GM21528 (cell line): ENCODE data around the gene ABCB7.
"Not testable (repeated sequence)": the region's sequence is repeated elsewhere in the genome, so short reads cannot be mapped to it uniquely, and the experiment has no call there.

Experiments used
- ATAC-seq: cut with Tn5 transposase; IDR thresholded peaks from one replicate; pipeline ENCODE4 v1.9.1; 2021; ENCODE audit warnings: mild to moderate bottlenecking, moderate library complexity; ENCODE audit not compliant: unreplicated experiment, low FRiP score

The ABCB7 gene

GRCh38 chrX:75155827-75156525, at the start of gene ABCB7:
ABCB7 (minus strand) TSS chrX:75156283; CDS start chrX:75156272, 11 bp downstream.
- peak; percentile 96 for ATAC-seq

- ATAC-seq: not testable (repeated sequence)
These were observed 32.5 kb upstream of the ABCB7 start for GRCh38 chrX:75188415-75189206.

- no peak for ATAC-seq
These were observed 25.6 kb upstream of the ABCB7 start for GRCh38 chrX:75181721-75182120.

GRCh38 chrX:75179536-75180293, 23.6 kb upstream of the ABCB7 start:
- not testable (repeated sequence) for ATAC-seq

GRCh38 chrX:75172257-75172890, 16.3 kb upstream of the ABCB7 start:
- ATAC-seq: not testable (repeated sequence)

GRCh38 chrX:75158054-75158453, 2.0 kb upstream of the ABCB7 start:
- no peak for ATAC-seq

- no peak for ATAC-seq
These were observed 455 bp upstream of the ABCB7 start for GRCh38 chrX:75156531-75156945.

- peak; percentile 52 for ATAC-seq
These were observed 646 bp downstream of the ABCB7 start for GRCh38 chrX:75155447-75155826.

- ATAC-seq: no peak
These were observed 1.2 kb downstream of the ABCB7 start for GRCh38 chrX:75154871-75155270.

GRCh38 chrX:75151827-75152592, 4.1 kb downstream of the ABCB7 start:
- ATAC-seq: no peak

- no peak for ATAC-seq
These were observed 6.4 kb downstream of the ABCB7 start for GRCh38 chrX:75149654-75150053.

GRCh38 chrX:75132672-75133071, 23.4 kb downstream of the ABCB7 start:
- no peak for ATAC-seq

- ATAC-seq: no peak
These were observed 24.0 kb downstream of the ABCB7 start for GRCh38 chrX:75131973-75132627.

- not testable (repeated sequence) for ATAC-seq
These were observed 27.0 kb downstream of the ABCB7 start for GRCh38 chrX:75129069-75129468.

- ATAC-seq: no peak
These were observed 37.8 kb downstream of the ABCB7 start for GRCh38 chrX:75118296-75118695.

- ATAC-seq: no peak
These were observed 40.2 kb downstream of the ABCB7 start for GRCh38 chrX:75115707-75116413.

GRCh38 chrX:75114638-75115037, 41.4 kb downstream of the ABCB7 start:
- no peak for ATAC-seq

GRCh38 chrX:75113664-75114063, 42.4 kb downstream of the ABCB7 start:
- no peak for ATAC-seq
